Measurements from ENCODE around the gene DAPP1. TPM values are rescaled to one million over a fixed set of nuclear protein-coding genes. Genes with fewer than 3 reads are reported as not detected.

The DAPP1 gene
- total RNA-seq, 1 experiment from 2014 or later = not detected

DNA sequence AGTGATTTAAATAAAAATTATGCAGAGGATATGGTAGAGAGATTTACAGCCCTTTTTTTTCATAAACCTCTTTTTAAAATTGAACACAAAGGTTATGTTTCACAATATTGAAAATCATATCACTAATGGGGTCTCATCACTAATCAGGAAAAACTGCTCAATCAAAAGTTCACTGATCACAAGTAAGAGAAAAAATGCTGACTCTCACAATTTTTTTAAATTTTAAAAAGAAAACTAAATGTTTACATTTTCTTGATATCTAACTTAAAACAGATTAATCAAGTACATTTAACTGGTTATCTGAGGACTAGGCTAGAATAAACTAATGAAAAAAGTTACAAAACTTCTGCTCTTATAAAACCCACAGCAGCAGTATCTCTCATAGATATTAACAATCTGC is 69.1 kb downstream of the DAPP1 start:
- H3K27me3 Mint-ChIP-seq (ENCODE audit: low read depth) = no peaks in the 10 kb centered on the region
- TF ChIP-seq, protein P1, sequence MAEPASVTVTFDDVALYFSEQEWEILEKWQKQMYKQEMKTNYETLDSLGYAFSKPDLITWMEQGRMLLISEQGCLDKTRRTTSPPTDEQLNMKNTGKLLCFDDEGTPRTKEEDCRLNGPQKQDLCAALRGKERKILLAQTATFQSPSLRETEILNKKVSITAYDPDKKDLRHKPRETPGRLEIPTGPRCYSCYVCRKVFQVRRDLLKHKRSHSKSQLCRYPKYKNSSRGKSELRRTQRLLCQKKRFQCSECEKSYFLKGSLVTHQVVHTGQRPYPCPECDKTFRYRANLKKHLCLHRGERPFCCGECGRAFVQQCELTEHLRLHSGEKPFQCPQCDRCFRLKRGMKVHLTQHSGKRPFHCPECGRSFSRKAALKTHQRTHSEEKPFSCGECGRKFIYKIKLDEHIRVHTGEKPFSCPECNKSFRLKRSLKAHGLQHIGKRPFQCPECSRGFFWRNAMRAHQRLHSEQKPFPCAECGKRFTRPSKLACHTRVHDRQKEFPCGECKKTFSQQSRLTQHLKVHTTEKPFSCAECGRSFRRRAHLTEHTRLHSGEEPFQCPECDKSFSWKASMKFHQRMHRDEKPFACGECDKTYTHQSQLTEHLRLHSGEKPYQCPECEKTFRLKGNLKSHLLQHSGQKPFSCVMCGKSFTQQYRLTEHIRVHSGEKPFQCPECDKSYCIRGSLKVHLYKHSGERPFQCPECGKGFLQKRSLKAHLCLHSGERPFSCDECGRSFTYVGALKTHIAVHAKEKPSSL (CRISPR knock-in tag; conservative IDR thresholded peaks at IDR 0.05) = no peak
- TF ChIP-seq NFATC4 (CRISPR knock-in tag; IDR thresholded peaks at IDR 0.05) = no peak
- TF ChIP-seq, protein P2, sequence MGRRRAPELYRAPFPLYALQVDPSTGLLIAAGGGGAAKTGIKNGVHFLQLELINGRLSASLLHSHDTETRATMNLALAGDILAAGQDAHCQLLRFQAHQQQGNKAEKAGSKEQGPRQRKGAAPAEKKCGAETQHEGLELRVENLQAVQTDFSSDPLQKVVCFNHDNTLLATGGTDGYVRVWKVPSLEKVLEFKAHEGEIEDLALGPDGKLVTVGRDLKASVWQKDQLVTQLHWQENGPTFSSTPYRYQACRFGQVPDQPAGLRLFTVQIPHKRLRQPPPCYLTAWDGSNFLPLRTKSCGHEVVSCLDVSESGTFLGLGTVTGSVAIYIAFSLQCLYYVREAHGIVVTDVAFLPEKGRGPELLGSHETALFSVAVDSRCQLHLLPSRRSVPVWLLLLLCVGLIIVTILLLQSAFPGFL (CRISPR knock-in tag; IDR thresholded peaks at IDR 0.05; ENCODE audit: borderline replicate concordance) = no peak
- TF ChIP-seq, protein P3, sequence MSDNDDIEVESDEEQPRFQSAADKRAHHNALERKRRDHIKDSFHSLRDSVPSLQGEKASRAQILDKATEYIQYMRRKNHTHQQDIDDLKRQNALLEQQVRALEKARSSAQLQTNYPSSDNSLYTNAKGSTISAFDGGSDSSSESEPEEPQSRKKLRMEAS (CRISPR knock-in tag; IDR thresholded peaks at IDR 0.05) = no peak
- TF ChIP-seq, protein P4, sequence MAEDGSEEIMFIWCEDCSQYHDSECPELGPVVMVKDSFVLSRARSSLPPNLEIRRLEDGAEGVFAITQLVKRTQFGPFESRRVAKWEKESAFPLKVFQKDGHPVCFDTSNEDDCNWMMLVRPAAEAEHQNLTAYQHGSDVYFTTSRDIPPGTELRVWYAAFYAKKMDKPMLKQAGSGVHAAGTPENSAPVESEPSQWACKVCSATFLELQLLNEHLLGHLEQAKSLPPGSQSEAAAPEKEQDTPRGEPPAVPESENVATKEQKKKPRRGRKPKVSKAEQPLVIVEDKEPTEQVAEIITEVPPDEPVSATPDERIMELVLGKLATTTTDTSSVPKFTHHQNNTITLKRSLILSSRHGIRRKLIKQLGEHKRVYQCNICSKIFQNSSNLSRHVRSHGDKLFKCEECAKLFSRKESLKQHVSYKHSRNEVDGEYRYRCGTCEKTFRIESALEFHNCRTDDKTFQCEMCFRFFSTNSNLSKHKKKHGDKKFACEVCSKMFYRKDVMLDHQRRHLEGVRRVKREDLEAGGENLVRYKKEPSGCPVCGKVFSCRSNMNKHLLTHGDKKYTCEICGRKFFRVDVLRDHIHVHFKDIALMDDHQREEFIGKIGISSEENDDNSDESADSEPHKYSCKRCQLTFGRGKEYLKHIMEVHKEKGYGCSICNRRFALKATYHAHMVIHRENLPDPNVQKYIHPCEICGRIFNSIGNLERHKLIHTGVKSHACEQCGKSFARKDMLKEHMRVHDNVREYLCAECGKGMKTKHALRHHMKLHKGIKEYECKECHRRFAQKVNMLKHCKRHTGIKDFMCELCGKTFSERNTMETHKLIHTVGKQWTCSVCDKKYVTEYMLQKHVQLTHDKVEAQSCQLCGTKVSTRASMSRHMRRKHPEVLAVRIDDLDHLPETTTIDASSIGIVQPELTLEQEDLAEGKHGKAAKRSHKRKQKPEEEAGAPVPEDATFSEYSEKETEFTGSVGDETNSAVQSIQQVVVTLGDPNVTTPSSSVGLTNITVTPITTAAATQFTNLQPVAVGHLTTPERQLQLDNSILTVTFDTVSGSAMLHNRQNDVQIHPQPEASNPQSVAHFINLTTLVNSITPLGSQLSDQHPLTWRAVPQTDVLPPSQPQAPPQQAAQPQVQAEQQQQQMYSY (CRISPR knock-in tag; IDR thresholded peaks at IDR 0.05) = no peak
- TF ChIP-seq ZNF416 (CRISPR knock-in tag; IDR thresholded peaks at IDR 0.05) = no peak
- TF ChIP-seq, protein P5, sequence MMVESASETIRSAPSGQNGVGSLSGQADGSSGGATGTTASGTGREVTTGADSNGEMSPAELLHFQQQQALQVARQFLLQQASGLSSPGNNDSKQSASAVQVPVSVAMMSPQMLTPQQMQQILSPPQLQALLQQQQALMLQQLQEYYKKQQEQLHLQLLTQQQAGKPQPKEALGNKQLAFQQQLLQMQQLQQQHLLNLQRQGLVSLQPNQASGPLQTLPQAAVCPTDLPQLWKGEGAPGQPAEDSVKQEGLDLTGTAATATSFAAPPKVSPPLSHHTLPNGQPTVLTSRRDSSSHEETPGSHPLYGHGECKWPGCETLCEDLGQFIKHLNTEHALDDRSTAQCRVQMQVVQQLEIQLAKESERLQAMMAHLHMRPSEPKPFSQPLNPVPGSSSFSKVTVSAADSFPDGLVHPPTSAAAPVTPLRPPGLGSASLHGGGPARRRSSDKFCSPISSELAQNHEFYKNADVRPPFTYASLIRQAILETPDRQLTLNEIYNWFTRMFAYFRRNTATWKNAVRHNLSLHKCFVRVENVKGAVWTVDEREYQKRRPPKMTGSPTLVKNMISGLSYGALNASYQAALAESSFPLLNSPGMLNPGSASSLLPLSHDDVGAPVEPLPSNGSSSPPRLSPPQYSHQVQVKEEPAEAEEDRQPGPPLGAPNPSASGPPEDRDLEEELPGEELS (CRISPR knock-in tag; IDR thresholded peaks at IDR 0.05) = no peak
- TF ChIP-seq, protein P6, sequence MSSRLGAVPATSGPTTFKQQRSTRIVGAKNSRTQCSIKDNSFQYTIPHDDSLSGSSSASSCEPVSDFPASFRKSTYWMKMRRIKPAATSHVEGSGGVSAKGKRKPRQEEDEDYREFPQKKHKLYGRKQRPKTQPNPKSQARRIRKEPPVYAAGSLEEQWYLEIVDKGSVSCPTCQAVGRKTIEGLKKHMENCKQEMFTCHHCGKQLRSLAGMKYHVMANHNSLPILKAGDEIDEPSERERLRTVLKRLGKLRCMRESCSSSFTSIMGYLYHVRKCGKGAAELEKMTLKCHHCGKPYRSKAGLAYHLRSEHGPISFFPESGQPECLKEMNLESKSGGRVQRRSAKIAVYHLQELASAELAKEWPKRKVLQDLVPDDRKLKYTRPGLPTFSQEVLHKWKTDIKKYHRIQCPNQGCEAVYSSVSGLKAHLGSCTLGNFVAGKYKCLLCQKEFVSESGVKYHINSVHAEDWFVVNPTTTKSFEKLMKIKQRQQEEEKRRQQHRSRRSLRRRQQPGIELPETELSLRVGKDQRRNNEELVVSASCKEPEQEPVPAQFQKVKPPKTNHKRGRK (CRISPR knock-in tag; IDR thresholded peaks at IDR 0.05; ENCODE audit: borderline replicate concordance) = no peak
- no peak for TF ChIP-seq ZNF232 (CRISPR knock-in tag; IDR thresholded peaks at IDR 0.05)
- no peak for TF ChIP-seq ZNF317 (CRISPR knock-in tag; IDR thresholded peaks at IDR 0.05; ENCODE audit: borderline replicate concordance, low read depth)
- TF ChIP-seq, protein P7, sequence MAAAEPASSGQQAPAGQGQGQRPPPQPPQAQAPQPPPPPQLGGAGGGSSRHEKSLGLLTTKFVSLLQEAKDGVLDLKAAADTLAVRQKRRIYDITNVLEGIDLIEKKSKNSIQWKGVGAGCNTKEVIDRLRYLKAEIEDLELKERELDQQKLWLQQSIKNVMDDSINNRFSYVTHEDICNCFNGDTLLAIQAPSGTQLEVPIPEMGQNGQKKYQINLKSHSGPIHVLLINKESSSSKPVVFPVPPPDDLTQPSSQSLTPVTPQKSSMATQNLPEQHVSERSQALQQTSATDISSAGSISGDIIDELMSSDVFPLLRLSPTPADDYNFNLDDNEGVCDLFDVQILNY (CRISPR knock-in tag; IDR thresholded peaks at IDR 0.05) = no peak
- no peak for TF ChIP-seq GABPB1 (CRISPR knock-in tag; IDR thresholded peaks at IDR 0.05)
- TF ChIP-seq, protein P8, sequence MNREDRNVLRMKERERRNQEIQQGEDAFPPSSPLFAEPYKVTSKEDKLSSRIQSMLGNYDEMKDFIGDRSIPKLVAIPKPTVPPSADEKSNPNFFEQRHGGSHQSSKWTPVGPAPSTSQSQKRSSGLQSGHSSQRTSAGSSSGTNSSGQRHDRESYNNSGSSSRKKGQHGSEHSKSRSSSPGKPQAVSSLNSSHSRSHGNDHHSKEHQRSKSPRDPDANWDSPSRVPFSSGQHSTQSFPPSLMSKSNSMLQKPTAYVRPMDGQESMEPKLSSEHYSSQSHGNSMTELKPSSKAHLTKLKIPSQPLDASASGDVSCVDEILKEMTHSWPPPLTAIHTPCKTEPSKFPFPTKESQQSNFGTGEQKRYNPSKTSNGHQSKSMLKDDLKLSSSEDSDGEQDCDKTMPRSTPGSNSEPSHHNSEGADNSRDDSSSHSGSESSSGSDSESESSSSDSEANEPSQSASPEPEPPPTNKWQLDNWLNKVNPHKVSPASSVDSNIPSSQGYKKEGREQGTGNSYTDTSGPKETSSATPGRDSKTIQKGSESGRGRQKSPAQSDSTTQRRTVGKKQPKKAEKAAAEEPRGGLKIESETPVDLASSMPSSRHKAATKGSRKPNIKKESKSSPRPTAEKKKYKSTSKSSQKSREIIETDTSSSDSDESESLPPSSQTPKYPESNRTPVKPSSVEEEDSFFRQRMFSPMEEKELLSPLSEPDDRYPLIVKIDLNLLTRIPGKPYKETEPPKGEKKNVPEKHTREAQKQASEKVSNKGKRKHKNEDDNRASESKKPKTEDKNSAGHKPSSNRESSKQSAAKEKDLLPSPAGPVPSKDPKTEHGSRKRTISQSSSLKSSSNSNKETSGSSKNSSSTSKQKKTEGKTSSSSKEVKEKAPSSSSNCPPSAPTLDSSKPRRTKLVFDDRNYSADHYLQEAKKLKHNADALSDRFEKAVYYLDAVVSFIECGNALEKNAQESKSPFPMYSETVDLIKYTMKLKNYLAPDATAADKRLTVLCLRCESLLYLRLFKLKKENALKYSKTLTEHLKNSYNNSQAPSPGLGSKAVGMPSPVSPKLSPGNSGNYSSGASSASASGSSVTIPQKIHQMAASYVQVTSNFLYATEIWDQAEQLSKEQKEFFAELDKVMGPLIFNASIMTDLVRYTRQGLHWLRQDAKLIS (CRISPR knock-in tag; IDR thresholded peaks at IDR 0.05; ENCODE audit: borderline replicate concordance) = no peak
- TF ChIP-seq TEAD1 (CRISPR knock-in tag; IDR thresholded peaks at IDR 0.05) = no peak
- TF ChIP-seq, protein P9, sequence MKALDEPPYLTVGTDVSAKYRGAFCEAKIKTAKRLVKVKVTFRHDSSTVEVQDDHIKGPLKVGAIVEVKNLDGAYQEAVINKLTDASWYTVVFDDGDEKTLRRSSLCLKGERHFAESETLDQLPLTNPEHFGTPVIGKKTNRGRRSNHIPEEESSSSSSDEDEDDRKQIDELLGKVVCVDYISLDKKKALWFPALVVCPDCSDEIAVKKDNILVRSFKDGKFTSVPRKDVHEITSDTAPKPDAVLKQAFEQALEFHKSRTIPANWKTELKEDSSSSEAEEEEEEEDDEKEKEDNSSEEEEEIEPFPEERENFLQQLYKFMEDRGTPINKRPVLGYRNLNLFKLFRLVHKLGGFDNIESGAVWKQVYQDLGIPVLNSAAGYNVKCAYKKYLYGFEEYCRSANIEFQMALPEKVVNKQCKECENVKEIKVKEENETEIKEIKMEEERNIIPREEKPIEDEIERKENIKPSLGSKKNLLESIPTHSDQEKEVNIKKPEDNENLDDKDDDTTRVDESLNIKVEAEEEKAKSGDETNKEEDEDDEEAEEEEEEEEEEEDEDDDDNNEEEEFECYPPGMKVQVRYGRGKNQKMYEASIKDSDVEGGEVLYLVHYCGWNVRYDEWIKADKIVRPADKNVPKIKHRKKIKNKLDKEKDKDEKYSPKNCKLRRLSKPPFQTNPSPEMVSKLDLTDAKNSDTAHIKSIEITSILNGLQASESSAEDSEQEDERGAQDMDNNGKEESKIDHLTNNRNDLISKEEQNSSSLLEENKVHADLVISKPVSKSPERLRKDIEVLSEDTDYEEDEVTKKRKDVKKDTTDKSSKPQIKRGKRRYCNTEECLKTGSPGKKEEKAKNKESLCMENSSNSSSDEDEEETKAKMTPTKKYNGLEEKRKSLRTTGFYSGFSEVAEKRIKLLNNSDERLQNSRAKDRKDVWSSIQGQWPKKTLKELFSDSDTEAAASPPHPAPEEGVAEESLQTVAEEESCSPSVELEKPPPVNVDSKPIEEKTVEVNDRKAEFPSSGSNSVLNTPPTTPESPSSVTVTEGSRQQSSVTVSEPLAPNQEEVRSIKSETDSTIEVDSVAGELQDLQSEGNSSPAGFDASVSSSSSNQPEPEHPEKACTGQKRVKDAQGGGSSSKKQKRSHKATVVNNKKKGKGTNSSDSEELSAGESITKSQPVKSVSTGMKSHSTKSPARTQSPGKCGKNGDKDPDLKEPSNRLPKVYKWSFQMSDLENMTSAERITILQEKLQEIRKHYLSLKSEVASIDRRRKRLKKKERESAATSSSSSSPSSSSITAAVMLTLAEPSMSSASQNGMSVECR (CRISPR knock-in tag; IDR thresholded peaks at IDR 0.05; ENCODE audit: borderline replicate concordance) = no peak
- TF ChIP-seq HMGA2 (CRISPR knock-in tag; IDR thresholded peaks at IDR 0.05) = no peak
- no peak for TF ChIP-seq NR2C2 (CRISPR knock-in tag; IDR thresholded peaks at IDR 0.05)

More for the DNA sequence above, 69.1 kb downstream of the DAPP1 start:
- H3K36me3 Mint-ChIP-seq = peaks cover 6% of the 10 kb centered on the region; the same call in 1 of the 2 replicates
- H3K4me1 Mint-ChIP-seq = no peaks in the 10 kb centered on the region
- ChIA-PET POLR2A (no interaction called here), CTCF (interaction anchor here (0.6 to 1.4 kb wide), 2 partner anchors 74 to 670 kb away, joined by 3 to 16 read pairs; no protein-coding TSS in a partner anchor)
- H3K27ac Mint-ChIP-seq = no peak overlapping the region
- DNase-seq (ENCODE audit: low spot score) (no peak), ATAC-seq (no peak)
- H3K9me3 Mint-ChIP-seq = no peaks in the 10 kb centered on the region
- no peak overlapping the region for H3K4me3 Mint-ChIP-seq
